Astrocyte (in vitro differentiated cells and primary cell): ENCODE data around the gene HSD3B1. TPM values are rescaled to one million over a fixed set of nuclear protein-coding genes. Genes with fewer than 3 reads are reported as not detected.
"Not testable (repeated sequence)": the region's sequence is repeated elsewhere in the genome, so short reads cannot be mapped to it uniquely, and the experiment has no call there.

ENCODE experiments used
- DNase-seq: peaks from one replicate; pipeline ENCODE4 v3.0.0-alpha.2; 2010; ENCODE audit warnings: low read depth
- FAIRE-seq: peaks from 2 replicates; lab custom pipeline; 2011; peaks lifted over from hg19 to GRCh38; lab: Jason Lieb, UNC
- H2AFZ ChIP-seq: 2 replicates; pipeline ENCODE4 v1.6.0; 2012; ENCODE audit warnings: low read depth, low read length, inconsistent platforms
- H3K27ac ChIP-seq: 2 replicates; pipeline ENCODE4 v1.5.1; 2011; ENCODE audit warnings: low read depth, low read length, inconsistent platforms
- H3K27me3 ChIP-seq: 2 replicates; pipeline ENCODE4 v1.6.0; 2011; ENCODE audit warnings: low read length, inconsistent platforms; ENCODE audit not compliant: insufficient read depth
- H3K36me3 ChIP-seq: 2 replicates; pipeline ENCODE4 v1.5.1; 2011; ENCODE audit warnings: low read length, inconsistent platforms; ENCODE audit not compliant: insufficient read depth
- H3K4me1 ChIP-seq: 2 replicates; pipeline ENCODE4 v1.5.1; 2011; ENCODE audit warnings: low read length, inconsistent platforms; ENCODE audit not compliant: insufficient read depth
- H3K4me2 ChIP-seq: 2 replicates; pipeline ENCODE4 v1.6.0; 2012; ENCODE audit warnings: low read length, inconsistent platforms
- H3K4me3 ChIP-seq: 2 replicates; pipeline ENCODE4 v1.5.1; 2011; ENCODE audit warnings: low read depth, mild to moderate bottlenecking, low read length, inconsistent platforms; ENCODE audit not compliant: insufficient read depth
- H3K79me2 ChIP-seq: 2 replicates; pipeline ENCODE4 v1.6.0; 2012; ENCODE audit warnings: mild to moderate bottlenecking, low read length, inconsistent platforms; ENCODE audit not compliant: insufficient read depth
- H3K9ac ChIP-seq: 2 replicates; pipeline ENCODE4 v1.6.0; 2012; ENCODE audit warnings: mild to moderate bottlenecking, low read length, inconsistent platforms
- H3K9me3 ChIP-seq: 2 replicates; pipeline ENCODE4 v1.5.1; 2012; ENCODE audit warnings: low read depth, mild to moderate bottlenecking, low read length, inconsistent platforms; ENCODE audit not compliant: insufficient read depth
- H4K20me1 ChIP-seq: 2 replicates; pipeline ENCODE4 v1.6.0; 2012; ENCODE audit warnings: low read length, inconsistent platforms; ENCODE audit not compliant: insufficient read depth
- H3K27ac Mint-ChIP-seq: one replicate; pipeline ENCODE4 v1.8.0; 2021; ENCODE audit warnings: mild to moderate bottlenecking, mixed read lengths; ENCODE audit not compliant: unreplicated experiment
- H3K27me3 Mint-ChIP-seq: one replicate; pipeline ENCODE4 v1.8.0; 2021; ENCODE audit warnings: low read depth, mixed read lengths; ENCODE audit not compliant: unreplicated experiment
- H3K36me3 Mint-ChIP-seq: one replicate; pipeline ENCODE4 v1.8.0; 2021; ENCODE audit warnings: low read depth, mixed read lengths; ENCODE audit not compliant: unreplicated experiment
- H3K4me1 Mint-ChIP-seq: one replicate; pipeline ENCODE4 v1.8.0; 2021; ENCODE audit warnings: low read depth, mixed read lengths; ENCODE audit not compliant: unreplicated experiment
- H3K4me3 Mint-ChIP-seq: one replicate; pipeline ENCODE4 v1.8.0; 2021; ENCODE audit warnings: mild to moderate bottlenecking, moderate library complexity, mixed read lengths; ENCODE audit not compliant: unreplicated experiment
- H3K9me3 Mint-ChIP-seq: one replicate; pipeline ENCODE4 v1.8.0; 2021; ENCODE audit warnings: mild to moderate bottlenecking, mixed read lengths; ENCODE audit not compliant: unreplicated experiment
- CTCF ChIP-seq: IDR thresholded peaks from 2 replicates; pipeline ENCODE4 v1.5.1; 2011; ENCODE audit warnings: low read depth, mild to moderate bottlenecking, inconsistent platforms, low read length, moderate library complexity; ENCODE audit not compliant: insufficient read depth
- EZH2 ChIP-seq: IDR thresholded peaks from 2 replicates; pipeline ENCODE4 v1.6.1; 2012; ENCODE audit warnings: mild to moderate bottlenecking, low read length, inconsistent platforms; ENCODE audit not compliant: insufficient read depth
- total RNA-seq: library from RNA; stranded (reverse); gene quantifications from 2 replicates; pipeline ENCODE4 v1.2.1, GENCODE V29; 2021

HSD3B1 gene
- total RNA-seq, 1 donor from 2014 or later, result 0.61 TPM

GRCh38 chr1:119553302-119554071, 46.5 kb downstream of the HSD3B1 start:
- DNase-seq, result peak; percentile 70
- peak overlapping the region; percentile 8 for H3K9ac ChIP-seq
- H3K4me3 Mint-ChIP-seq, result peak overlapping the region; percentile 68

GRCh38 chr1:119554183-119554582, 47.2 kb downstream of the HSD3B1 start:
- peaks cover 6% of the 10 kb centered on the region for H3K4me1 ChIP-seq
- Mint-ChIP-seq H3K27me3 (no peaks in the 10 kb centered on the region), H3K4me3 (peak overlapping the region; percentile 4), H3K27ac (no peak overlapping the region), H3K9me3 (no peaks in the 10 kb centered on the region), H3K4me1 (peaks cover 43% of the 10 kb centered on the region), H3K36me3 (peaks cover 2% of the 10 kb centered on the region)
- H3K4me3 ChIP-seq, result peak overlapping the region; percentile 11
- H3K9me3 ChIP-seq, result no peaks in the 10 kb centered on the region
- FAIRE-seq (no peak), DNase-seq (peak; percentile 98)
- H3K36me3 ChIP-seq, result no peaks in the 10 kb centered on the region
- no peaks in the 10 kb centered on the region for H3K79me2 ChIP-seq
- no peak for TF ChIP-seq CTCF
- H3K9ac ChIP-seq, result peak overlapping the region; percentile 8
- no peaks in the 10 kb centered on the region for H3K27me3 ChIP-seq
- peak overlapping the region; percentile 10 for H3K27ac ChIP-seq
- H4K20me1 ChIP-seq, result no peaks in the 10 kb centered on the region
- peak overlapping the region; percentile 52 for H3K4me2 ChIP-seq
- no peak overlapping the region for H2AFZ ChIP-seq

More at GRCh38 chr1:119553302-119554071, 46.5 kb downstream of the HSD3B1 start:
- not testable (repeated sequence) for H3K27ac Mint-ChIP-seq, H3K79me2 ChIP-seq, H3K36me3 Mint-ChIP-seq, H3K9me3 ChIP-seq, H3K27me3 Mint-ChIP-seq, H3K4me1 ChIP-seq, FAIRE-seq, H3K27me3 ChIP-seq, H2AFZ ChIP-seq, H4K20me1 ChIP-seq, H3K36me3 ChIP-seq, H3K9me3 Mint-ChIP-seq
- H3K4me1 Mint-ChIP-seq, result peaks cover 43% of the 10 kb centered on the region
- H3K4me2 ChIP-seq, result peak overlapping the region; percentile 52
- peak overlapping the region; percentile 11 for H3K4me3 ChIP-seq
- peak overlapping the region; percentile 10 for H3K27ac ChIP-seq

GRCh38 chr1:119556423-119556822, 49.4 kb downstream of the HSD3B1 start:
- Mint-ChIP-seq H3K36me3 (peaks cover 4% of the 10 kb centered on the region), H3K27ac (no peak overlapping the region), H3K4me1 (peaks cover 34% of the 10 kb centered on the region), H3K27me3 (no peaks in the 10 kb centered on the region), H3K9me3 (no peaks in the 10 kb centered on the region), H3K4me3 (no peak overlapping the region)
- FAIRE-seq, result no peak
- no peaks in the 10 kb centered on the region for H4K20me1 ChIP-seq
- no peak for DNase-seq
- no peak overlapping the region for H2AFZ ChIP-seq
- H3K4me3 ChIP-seq, result no peak overlapping the region
- H3K27me3 ChIP-seq, result no peaks in the 10 kb centered on the region
- no peak overlapping the region for H3K27ac ChIP-seq
- peaks cover 6% of the 10 kb centered on the region for H3K4me1 ChIP-seq
- no peak overlapping the region for H3K4me2 ChIP-seq
- no peaks in the 10 kb centered on the region for H3K9me3 ChIP-seq
- H3K79me2 ChIP-seq, result no peaks in the 10 kb centered on the region
- TF ChIP-seq EZH2 (no peak), CTCF (no peak)
- no peak overlapping the region for H3K9ac ChIP-seq
- no peaks in the 10 kb centered on the region for H3K36me3 ChIP-seq

GRCh38 chr1:119560402-119560801, 53.4 kb downstream of the HSD3B1 start:
- not testable (repeated sequence) for DNase-seq, H3K4me3 Mint-ChIP-seq, H3K79me2 ChIP-seq, H2AFZ ChIP-seq, H3K4me1 ChIP-seq, H3K27me3 Mint-ChIP-seq, H4K20me1 ChIP-seq, H3K9me3 ChIP-seq, H3K36me3 ChIP-seq, H3K36me3 Mint-ChIP-seq, H3K27ac ChIP-seq, H3K9me3 Mint-ChIP-seq, H3K4me2 ChIP-seq, H3K27ac Mint-ChIP-seq, H3K4me3 ChIP-seq, H3K27me3 ChIP-seq, FAIRE-seq, H3K9ac ChIP-seq
- H3K4me1 Mint-ChIP-seq, result peaks cover 15% of the 10 kb centered on the region
